ENCODE results near the gene SGCD. TPM values are rescaled to one million over a fixed set of nuclear protein-coding genes. Genes with fewer than 3 reads are reported as not detected.

SGCD gene
- total RNA-seq, 4 donors from 2014 or later: 3.4 to 86.5 (median 8.1) TPM

DNA sequence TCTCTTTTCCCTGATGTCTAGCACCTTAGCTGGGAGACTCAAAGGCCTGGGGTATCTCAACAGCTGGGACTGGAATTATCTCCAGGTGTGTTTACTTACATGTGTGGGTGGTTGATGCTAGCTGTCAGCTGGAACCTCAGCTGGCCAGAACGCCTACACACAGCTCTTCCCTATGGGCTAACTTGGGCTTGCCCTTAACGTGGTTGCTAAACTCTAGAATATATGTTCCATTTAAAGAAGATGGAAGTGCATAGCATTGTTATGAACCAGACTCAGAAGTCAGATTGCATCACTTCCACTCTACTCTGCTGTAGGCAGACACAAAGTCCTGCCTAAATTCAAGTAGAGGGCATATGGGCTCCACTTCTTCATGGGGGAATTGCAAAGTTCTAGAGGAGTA is 29.3 kb downstream of the SGCD start:
- Histone ChIP-seq H3K27ac (no peak overlapping the region), H3K36me3 (no peaks in the 10 kb centered on the region), H3K27me3 (no peaks in the 10 kb centered on the region), H3K4me1 (no peaks in the 10 kb centered on the region), H3K9me3 (no peaks in the 10 kb centered on the region), H3K4me3 (no peak overlapping the region)
- intact Hi-C loops (cut with DNase I; ENCODE audit: low total_unique reads): no loop called here
- TF ChIP-seq, protein P1, sequence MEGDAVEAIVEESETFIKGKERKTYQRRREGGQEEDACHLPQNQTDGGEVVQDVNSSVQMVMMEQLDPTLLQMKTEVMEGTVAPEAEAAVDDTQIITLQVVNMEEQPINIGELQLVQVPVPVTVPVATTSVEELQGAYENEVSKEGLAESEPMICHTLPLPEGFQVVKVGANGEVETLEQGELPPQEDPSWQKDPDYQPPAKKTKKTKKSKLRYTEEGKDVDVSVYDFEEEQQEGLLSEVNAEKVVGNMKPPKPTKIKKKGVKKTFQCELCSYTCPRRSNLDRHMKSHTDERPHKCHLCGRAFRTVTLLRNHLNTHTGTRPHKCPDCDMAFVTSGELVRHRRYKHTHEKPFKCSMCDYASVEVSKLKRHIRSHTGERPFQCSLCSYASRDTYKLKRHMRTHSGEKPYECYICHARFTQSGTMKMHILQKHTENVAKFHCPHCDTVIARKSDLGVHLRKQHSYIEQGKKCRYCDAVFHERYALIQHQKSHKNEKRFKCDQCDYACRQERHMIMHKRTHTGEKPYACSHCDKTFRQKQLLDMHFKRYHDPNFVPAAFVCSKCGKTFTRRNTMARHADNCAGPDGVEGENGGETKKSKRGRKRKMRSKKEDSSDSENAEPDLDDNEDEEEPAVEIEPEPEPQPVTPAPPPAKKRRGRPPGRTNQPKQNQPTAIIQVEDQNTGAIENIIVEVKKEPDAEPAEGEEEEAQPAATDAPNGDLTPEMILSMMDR (IDR thresholded peaks at IDR 0.05): no peak
- TF ChIP-seq POLR2A (IDR thresholded peaks at IDR 0.05): no peak
- no peak for DNase-seq

DNA sequence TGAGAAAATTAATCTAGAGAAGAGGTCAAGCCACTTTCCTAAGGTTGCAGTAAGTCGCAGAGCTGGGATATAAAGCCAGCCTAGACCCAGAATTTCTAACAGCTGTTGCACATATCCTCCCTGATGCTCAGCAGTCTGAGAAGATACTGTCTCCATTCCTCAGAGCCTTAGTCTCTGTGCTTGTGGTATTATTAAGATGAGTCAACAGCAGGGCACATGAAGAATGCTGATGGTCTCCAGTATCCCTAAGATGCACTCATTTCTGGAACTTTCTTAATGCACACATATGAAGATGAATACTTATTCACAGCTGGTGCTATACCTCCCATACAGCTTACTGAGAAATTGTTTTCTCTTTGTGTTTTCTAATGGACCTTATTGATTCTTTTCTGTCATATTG is 32.5 kb downstream of the SGCD start:
- H3K27me3 ChIP-seq: no peaks in the 10 kb centered on the region
- no peaks in the 10 kb centered on the region for H3K9me3 ChIP-seq
- no peaks in the 10 kb centered on the region for H3K36me3 ChIP-seq
- no peak overlapping the region for H3K4me3 ChIP-seq
- no peaks in the 10 kb centered on the region for H3K4me1 ChIP-seq
- H3K27ac ChIP-seq: no peak overlapping the region
- DNase-seq: no peak
- TF ChIP-seq POLR2A (IDR thresholded peaks at IDR 0.05): no peak
- TF ChIP-seq, protein P1 (IDR thresholded peaks at IDR 0.05): no peak
- intact Hi-C loops (cut with DNase I; ENCODE audit: low total_unique reads): no loop called here

DNA sequence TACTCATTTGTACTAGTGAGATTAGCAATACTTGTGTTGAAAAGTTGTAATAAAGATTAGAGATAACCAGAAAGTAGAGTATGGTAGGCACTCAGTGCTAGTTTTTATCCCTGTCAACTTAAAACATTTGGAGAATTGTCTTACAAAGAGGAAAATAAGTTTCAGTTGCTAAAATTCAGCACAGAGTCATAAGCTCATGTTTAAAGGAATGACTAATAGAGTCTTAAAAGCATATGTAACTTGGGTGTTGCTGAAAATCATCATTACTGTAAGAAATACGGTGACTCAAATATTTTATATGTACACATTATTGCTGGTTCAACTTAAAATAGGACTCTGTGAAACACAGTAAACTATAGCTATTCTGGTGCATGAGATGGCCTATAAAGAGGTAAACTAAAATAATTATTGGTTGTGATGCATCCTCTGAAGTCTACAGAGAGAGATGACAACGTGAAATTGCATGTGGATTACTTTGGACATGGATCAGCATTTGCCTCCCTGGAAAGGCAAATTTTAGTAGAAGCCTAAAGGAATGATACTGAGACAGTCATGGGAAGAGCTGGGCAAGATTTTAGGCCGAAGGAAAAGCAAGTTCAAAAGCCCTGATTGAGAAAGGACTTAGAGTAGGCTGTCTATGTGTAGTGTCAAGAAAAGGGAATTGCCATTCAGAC is 34.6 kb downstream of the SGCD start:
- Histone ChIP-seq H3K9me3 (no peaks in the 10 kb centered on the region), H3K27ac (no peak overlapping the region), H3K27me3 (no peaks in the 10 kb centered on the region), H3K36me3 (no peaks in the 10 kb centered on the region), H3K4me3 (no peak overlapping the region), H3K4me1 (no peaks in the 10 kb centered on the region)
- no peak for DNase-seq
- intact Hi-C loops (cut with DNase I; ENCODE audit: low total_unique reads): no loop called here
- TF ChIP-seq POLR2A (IDR thresholded peaks at IDR 0.05): no peak
- TF ChIP-seq, protein P1 (IDR thresholded peaks at IDR 0.05): no peak

DNA sequence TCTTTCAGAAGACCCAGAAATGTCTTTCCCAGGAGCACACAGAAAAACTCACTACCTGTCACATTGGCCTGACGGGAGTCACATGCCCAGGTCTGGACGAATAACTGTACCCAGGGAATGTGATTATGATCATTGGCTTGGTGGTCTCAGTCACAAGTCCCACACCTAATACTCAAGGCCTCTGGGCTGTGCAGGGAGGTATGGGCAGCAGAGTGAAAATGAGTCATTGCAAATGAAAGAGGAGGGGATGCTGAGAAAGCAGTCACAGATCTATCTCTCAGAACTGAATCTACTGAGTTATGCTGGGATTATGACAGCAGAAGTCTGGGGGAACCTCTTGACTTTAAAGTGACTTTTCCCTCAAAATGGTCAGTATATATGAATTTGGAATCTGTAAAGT is 36.9 kb downstream of the SGCD start:
- intact Hi-C loops (cut with DNase I; ENCODE audit: low total_unique reads): no loop called here
- Histone ChIP-seq H3K9me3 (no peaks in the 10 kb centered on the region), H3K36me3 (no peaks in the 10 kb centered on the region), H3K27me3 (no peaks in the 10 kb centered on the region), H3K4me1 (no peaks in the 10 kb centered on the region), H3K27ac (no peak overlapping the region), H3K4me3 (no peak overlapping the region)
- DNase-seq: no peak
- TF ChIP-seq POLR2A (IDR thresholded peaks at IDR 0.05): no peak
- TF ChIP-seq, protein P1 (IDR thresholded peaks at IDR 0.05): no peak

DNA sequence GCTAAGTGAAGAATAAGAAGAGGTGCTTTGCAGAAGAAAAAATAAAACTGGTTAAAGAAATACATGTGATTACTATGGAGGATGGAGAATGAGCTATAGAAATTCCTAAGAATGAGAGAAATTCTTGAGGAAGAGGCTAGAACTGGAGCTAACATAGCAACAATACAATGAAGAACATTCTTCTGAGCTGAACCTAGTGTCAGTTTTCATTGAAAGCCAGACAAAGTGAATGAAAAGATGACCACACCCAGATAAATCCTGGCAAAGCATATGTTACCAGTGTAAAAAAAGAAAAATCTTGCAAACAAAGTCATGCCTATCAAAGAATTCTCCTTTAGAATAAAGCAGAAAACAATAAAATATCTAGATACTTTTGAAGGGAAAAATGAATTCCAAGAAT is 39.6 kb downstream of the SGCD start:
- H3K27me3 ChIP-seq: no peaks in the 10 kb centered on the region
- H3K36me3 ChIP-seq: no peaks in the 10 kb centered on the region
- H3K27ac ChIP-seq: no peak overlapping the region
- no peaks in the 10 kb centered on the region for H3K9me3 ChIP-seq
- intact Hi-C loops (cut with DNase I; ENCODE audit: low total_unique reads): no loop called here
- no peak for TF ChIP-seq POLR2A (IDR thresholded peaks at IDR 0.05)
- TF ChIP-seq, protein P1 (IDR thresholded peaks at IDR 0.05): no peak
- no peak overlapping the region for H3K4me3 ChIP-seq
- DNase-seq: no peak
- H3K4me1 ChIP-seq: no peaks in the 10 kb centered on the region

Measured in uterus (tissue), 4 donors.